ENCODE results near the gene ZNF341.
"Not testable (repeated sequence)": the region's sequence is repeated elsewhere in the genome, so short reads cannot be mapped to it uniquely, and the experiment has no call there.

ZNF341 gene

DNA sequence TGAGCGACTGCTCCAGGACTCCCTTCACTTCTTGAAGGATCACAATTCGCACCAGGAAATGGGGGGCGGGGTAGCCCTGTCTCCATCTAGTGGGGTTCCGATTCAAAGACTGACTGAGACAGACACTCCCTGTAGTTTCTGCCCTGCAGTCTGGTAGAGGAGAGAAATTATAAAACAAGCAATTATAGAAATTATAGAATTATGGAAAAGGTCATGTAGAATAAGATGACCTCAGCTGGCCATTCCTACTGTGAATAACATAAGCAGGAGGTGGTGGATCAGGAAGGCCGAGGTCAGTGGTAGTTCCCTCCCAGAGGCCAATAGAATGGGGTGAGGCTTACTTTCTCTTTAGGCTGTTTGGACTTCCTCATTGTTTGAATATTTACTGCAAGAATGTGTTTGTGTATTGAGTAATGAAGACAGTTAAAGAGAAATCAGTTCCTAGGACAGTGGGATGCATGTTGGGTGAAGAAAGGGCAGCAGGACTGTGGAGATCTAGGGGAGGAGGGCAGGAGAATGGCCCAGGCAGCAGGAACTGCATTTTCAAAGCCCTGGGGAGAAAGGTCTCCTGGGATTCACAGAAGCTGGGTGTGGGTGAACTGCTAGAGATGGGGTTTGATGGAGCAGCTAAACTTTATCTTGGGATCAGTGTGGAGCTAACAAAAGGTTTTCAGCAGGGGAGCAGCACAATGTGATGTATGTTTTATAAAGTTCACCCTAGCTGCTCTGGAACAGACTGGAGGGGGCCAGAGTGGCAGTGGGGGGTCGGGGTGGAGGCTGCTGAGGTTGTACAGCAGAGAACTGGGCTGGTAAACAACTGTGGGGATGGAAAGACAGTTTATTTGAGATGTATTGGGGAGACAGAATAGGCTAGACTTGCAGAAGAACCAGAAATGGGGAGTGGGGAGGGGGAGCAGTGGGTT is 2.1 kb downstream of the ZNF341 start:
- Mint-ChIP-seq H3K9me3 (peaks cover 9% of the 10 kb centered on the region), H3K4me3 (peak overlapping the region; percentile 44), H3K4me1 (ENCODE audit: low read depth) (peaks cover 22% of the 10 kb centered on the region), H3K36me3 (ENCODE audit: low read depth) (peaks cover 22% of the 10 kb centered on the region), H3K27ac (peak overlapping the region; percentile 49), H3K27me3 (no peaks in the 10 kb centered on the region)

DNA sequence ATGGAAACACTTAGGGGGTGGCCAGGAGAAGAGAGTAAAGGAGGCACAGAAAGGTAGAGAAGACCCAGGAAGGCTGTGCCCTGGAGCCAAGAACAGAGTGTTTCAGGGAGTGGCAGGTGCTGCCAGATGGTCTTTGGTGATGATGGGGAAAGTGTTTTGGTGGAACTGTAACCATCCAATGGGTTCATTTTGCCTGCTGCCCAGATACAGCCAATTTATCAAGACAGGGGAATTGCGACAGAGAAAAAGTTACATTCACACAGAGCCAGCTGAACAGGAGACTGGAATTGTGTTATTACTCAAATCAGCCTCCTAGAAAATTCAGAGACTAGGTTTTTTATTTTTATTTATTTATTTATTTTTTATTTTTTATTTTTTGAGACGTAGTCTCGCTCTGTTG is 5.2 kb downstream of the ZNF341 start:
- Mint-ChIP-seq H3K27ac (no peak overlapping the region), H3K27me3 (no peaks in the 10 kb centered on the region), H3K36me3 (ENCODE audit: low read depth) (peaks cover 22% of the 10 kb centered on the region), H3K4me3 (no peak overlapping the region), H3K9me3 (peaks cover 9% of the 10 kb centered on the region), H3K4me1 (ENCODE audit: low read depth) (peaks cover 17% of the 10 kb centered on the region)

- H3K27me3 Mint-ChIP-seq = no peaks in the 10 kb centered on the region
- H3K27ac Mint-ChIP-seq = no peak overlapping the region
- peaks cover 9% of the 10 kb centered on the region for H3K9me3 Mint-ChIP-seq
- H3K36me3 Mint-ChIP-seq (ENCODE audit: low read depth) = peaks cover 22% of the 10 kb centered on the region
- H3K4me1 Mint-ChIP-seq (ENCODE audit: low read depth) = no peaks in the 10 kb centered on the region
- no peak overlapping the region for H3K4me3 Mint-ChIP-seq
Measured at GRCh38 chr20:33739493-33739892, 7.7 kb downstream of the ZNF341 start.

- Mint-ChIP-seq H3K4me3 (no peak overlapping the region), H3K27ac (no peak overlapping the region), H3K27me3 (no peaks in the 10 kb centered on the region), H3K36me3 (ENCODE audit: low read depth) (peaks cover 23% of the 10 kb centered on the region), H3K9me3 (peaks cover 9% of the 10 kb centered on the region), H3K4me1 (ENCODE audit: low read depth) (no peaks in the 10 kb centered on the region)
Measured at GRCh38 chr20:33740189-33740588, 8.4 kb downstream of the ZNF341 start.

DNA sequence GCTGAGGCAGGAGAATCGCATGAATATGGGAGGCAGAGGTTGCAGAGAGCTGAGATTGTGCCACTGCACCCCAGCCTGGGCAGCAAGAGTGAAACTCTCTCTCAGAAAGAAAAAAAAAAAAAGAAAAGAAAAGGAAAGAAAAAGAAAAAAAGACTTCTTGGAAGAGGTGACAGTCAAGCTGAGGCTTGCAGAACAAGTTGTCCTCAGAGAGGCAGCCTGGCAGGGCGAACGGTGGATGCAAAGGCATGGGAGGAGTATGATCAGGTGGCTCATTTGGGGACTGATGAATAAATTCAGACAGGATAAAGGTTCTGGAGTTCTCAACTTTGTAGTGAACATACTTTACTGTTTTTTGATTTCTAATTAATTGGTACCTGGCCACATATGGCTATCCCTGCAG is 12.4 kb downstream of the ZNF341 start:
- no peak overlapping the region for H3K4me3 Mint-ChIP-seq
- no peaks in the 10 kb centered on the region for H3K4me1 Mint-ChIP-seq (ENCODE audit: low read depth)
- H3K9me3 Mint-ChIP-seq = no peaks in the 10 kb centered on the region
- H3K27ac Mint-ChIP-seq = no peak overlapping the region
- peaks cover 22% of the 10 kb centered on the region for H3K36me3 Mint-ChIP-seq (ENCODE audit: low read depth)
- no peaks in the 10 kb centered on the region for H3K27me3 Mint-ChIP-seq

- no peaks in the 10 kb centered on the region for H3K9me3 Mint-ChIP-seq
- H3K27ac Mint-ChIP-seq = no peak overlapping the region
- H3K27me3 Mint-ChIP-seq = no peaks in the 10 kb centered on the region
- no peaks in the 10 kb centered on the region for H3K4me1 Mint-ChIP-seq (ENCODE audit: low read depth)
- H3K4me3 Mint-ChIP-seq = no peak overlapping the region
- H3K36me3 Mint-ChIP-seq (ENCODE audit: low read depth) = peaks cover 22% of the 10 kb centered on the region
Measured at GRCh38 chr20:33744773-33745385, 13.1 kb downstream of the ZNF341 start.

DNA sequence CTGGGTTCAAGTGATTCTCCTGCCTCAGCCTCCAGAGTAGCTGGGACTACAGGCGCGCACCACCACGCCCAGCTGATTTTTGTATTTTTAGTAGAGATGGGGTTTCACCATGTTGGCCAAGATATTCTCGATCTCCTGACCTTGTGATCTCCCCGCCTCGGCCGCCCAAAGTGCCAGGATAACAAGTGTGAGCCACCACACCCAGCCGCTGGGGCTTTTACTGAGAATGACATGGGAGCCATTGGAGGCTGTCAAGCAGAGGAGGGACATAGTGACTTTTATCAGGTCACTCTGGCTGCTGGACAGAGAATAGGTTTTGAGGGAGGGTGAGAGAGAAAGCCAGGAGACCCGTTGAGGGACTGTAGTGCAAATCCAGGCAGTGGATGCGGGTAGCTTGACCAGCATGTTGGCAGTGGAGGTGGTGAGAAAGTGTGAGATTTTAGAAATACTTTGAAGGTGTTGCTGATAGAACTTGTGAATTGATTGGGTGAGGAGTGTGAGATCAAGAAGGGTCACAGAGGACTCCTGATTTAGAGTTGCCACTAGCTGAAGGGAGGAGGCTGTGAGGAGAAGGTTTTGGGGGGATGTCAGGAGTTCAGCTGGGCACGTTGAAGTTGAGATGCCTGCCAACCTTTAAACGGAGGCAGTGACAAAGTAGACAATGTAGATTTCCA is 14.7 kb downstream of the ZNF341 start:
- Mint-ChIP-seq H3K9me3 (no peaks in the 10 kb centered on the region), H3K4me1 (ENCODE audit: low read depth) (no peaks in the 10 kb centered on the region), H3K27ac (no peak overlapping the region), H3K27me3 (no peaks in the 10 kb centered on the region), H3K36me3 (ENCODE audit: low read depth) (peaks cover 31% of the 10 kb centered on the region), H3K4me3 (no peak overlapping the region)

GRCh38 chr20:33751775-33752174 is 20.0 kb downstream of the ZNF341 start:
- no peak overlapping the region for H3K4me3 Mint-ChIP-seq
- H3K4me1 Mint-ChIP-seq (ENCODE audit: low read depth) = peaks cover 6% of the 10 kb centered on the region
- no peaks in the 10 kb centered on the region for H3K9me3 Mint-ChIP-seq
- H3K27me3 Mint-ChIP-seq = no peaks in the 10 kb centered on the region
- peaks cover 38% of the 10 kb centered on the region for H3K36me3 Mint-ChIP-seq (ENCODE audit: low read depth)
- H3K27ac Mint-ChIP-seq = no peak overlapping the region

GRCh38 chr20:33753143-33753542 is 21.3 kb downstream of the ZNF341 start:
- H3K36me3 Mint-ChIP-seq (ENCODE audit: low read depth) = peaks cover 44% of the 10 kb centered on the region
- no peaks in the 10 kb centered on the region for H3K27me3 Mint-ChIP-seq
- H3K4me1 Mint-ChIP-seq (ENCODE audit: low read depth) = peaks cover 6% of the 10 kb centered on the region
- no peak overlapping the region for H3K27ac Mint-ChIP-seq
- H3K9me3 Mint-ChIP-seq = peaks cover 5% of the 10 kb centered on the region
- no peak overlapping the region for H3K4me3 Mint-ChIP-seq

- peaks cover 5% of the 10 kb centered on the region for H3K9me3 Mint-ChIP-seq
- H3K4me3 Mint-ChIP-seq = no peak overlapping the region
- peaks cover 6% of the 10 kb centered on the region for H3K4me1 Mint-ChIP-seq (ENCODE audit: low read depth)
- H3K27ac Mint-ChIP-seq = no peak overlapping the region
- peaks cover 41% of the 10 kb centered on the region for H3K36me3 Mint-ChIP-seq (ENCODE audit: low read depth)
- H3K27me3 Mint-ChIP-seq = no peaks in the 10 kb centered on the region
Measured at GRCh38 chr20:33753763-33754162, 22.0 kb downstream of the ZNF341 start.

GRCh38 chr20:33755936-33756490 is 24.2 kb downstream of the ZNF341 start:
- H3K27me3 Mint-ChIP-seq; H3K4me1 Mint-ChIP-seq (ENCODE audit: low read depth); H3K4me3 Mint-ChIP-seq; H3K9me3 Mint-ChIP-seq: not testable (repeated sequence)
- Mint-ChIP-seq H3K27ac (peak overlapping the region; percentile 21), H3K36me3 (ENCODE audit: low read depth) (peaks cover 37% of the 10 kb centered on the region)

GRCh38 chr20:33757046-33757445 is 25.2 kb downstream of the ZNF341 start:
- Mint-ChIP-seq H3K4me1 (ENCODE audit: low read depth) (peaks cover 6% of the 10 kb centered on the region), H3K9me3 (peaks cover 5% of the 10 kb centered on the region), H3K27ac (no peak overlapping the region), H3K36me3 (ENCODE audit: low read depth) (peaks cover 33% of the 10 kb centered on the region), H3K27me3 (no peaks in the 10 kb centered on the region), H3K4me3 (no peak overlapping the region)

- peaks cover 5% of the 10 kb centered on the region for H3K9me3 Mint-ChIP-seq
- no peak overlapping the region for H3K4me3 Mint-ChIP-seq
- no peak overlapping the region for H3K27ac Mint-ChIP-seq
- peaks cover 6% of the 10 kb centered on the region for H3K4me1 Mint-ChIP-seq (ENCODE audit: low read depth)
- H3K27me3 Mint-ChIP-seq = no peaks in the 10 kb centered on the region
- peaks cover 35% of the 10 kb centered on the region for H3K36me3 Mint-ChIP-seq (ENCODE audit: low read depth)
Measured at GRCh38 chr20:33757458-33757857, 25.7 kb downstream of the ZNF341 start.

GRCh38 chr20:33761698-33762250 is 30.0 kb downstream of the ZNF341 start:
- Mint-ChIP-seq H3K27ac (no peak overlapping the region), H3K4me3 (no peak overlapping the region), H3K27me3 (no peaks in the 10 kb centered on the region), H3K9me3 (peaks cover 5% of the 10 kb centered on the region), H3K36me3 (ENCODE audit: low read depth) (peaks cover 40% of the 10 kb centered on the region), H3K4me1 (ENCODE audit: low read depth) (no peaks in the 10 kb centered on the region)

DNA sequence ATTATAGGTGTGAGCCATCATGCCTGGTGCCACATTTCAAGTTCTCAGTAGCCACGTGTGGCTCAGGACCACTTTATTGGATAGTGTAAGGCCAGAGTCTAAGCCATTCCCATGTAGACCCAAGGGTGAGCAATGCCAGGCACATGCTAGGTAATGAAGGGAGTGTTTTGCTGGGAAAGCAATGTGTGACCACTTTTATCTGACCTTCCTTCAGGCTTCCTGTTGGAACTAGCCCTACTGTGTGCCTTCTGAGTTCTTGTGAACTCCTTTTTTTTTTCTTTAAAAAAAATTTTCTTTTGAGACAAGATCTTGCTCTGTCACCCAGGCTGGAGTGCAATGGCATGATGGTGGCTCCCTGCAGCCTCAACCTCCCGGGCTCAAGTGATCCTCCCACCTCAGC is 33.3 kb downstream of the ZNF341 start:
- Mint-ChIP-seq H3K36me3 (ENCODE audit: low read depth) (peaks cover 33% of the 10 kb centered on the region), H3K27ac (no peak overlapping the region)

More for the DNA sequence above, 33.3 kb downstream of the ZNF341 start:
- no peaks in the 10 kb centered on the region for H3K4me1 Mint-ChIP-seq (ENCODE audit: low read depth)
- H3K27me3 Mint-ChIP-seq = no peaks in the 10 kb centered on the region
- H3K4me3 Mint-ChIP-seq = no peak overlapping the region
- H3K9me3 Mint-ChIP-seq = no peaks in the 10 kb centered on the region

Measured in stimulated activated naive CD8-positive, alpha-beta T cell treated with anti-CD3 and anti-CD28 coated beads, Interleukin-15, Interleukin-2, amounts not matched to agents 100 ng/mL and 50 ng/mL, for 24 hours (primary cell).